Stimulated activated CD8-positive, alpha-beta memory T cell treated with anti-CD3 and anti-CD28 coated beads, Interleukin-7, amount 100 ng/mL, for 24 hours (primary cell): ENCODE data around the gene SMPD3.
A peak's percentile ranks its signal among the peaks of the same experiment; 100 is the strongest.

Source experiments
- DNase-seq: peaks from one replicate; pipeline ENCODE4 v3.0.0-alpha.2; 2020; ENCODE audit warnings: low read depth

Gene SMPD3

GRCh38 chr16:68335175-68335574 lies 113.1 kb downstream of the SMPD3 start:
- no peak for DNase-seq

DNA sequence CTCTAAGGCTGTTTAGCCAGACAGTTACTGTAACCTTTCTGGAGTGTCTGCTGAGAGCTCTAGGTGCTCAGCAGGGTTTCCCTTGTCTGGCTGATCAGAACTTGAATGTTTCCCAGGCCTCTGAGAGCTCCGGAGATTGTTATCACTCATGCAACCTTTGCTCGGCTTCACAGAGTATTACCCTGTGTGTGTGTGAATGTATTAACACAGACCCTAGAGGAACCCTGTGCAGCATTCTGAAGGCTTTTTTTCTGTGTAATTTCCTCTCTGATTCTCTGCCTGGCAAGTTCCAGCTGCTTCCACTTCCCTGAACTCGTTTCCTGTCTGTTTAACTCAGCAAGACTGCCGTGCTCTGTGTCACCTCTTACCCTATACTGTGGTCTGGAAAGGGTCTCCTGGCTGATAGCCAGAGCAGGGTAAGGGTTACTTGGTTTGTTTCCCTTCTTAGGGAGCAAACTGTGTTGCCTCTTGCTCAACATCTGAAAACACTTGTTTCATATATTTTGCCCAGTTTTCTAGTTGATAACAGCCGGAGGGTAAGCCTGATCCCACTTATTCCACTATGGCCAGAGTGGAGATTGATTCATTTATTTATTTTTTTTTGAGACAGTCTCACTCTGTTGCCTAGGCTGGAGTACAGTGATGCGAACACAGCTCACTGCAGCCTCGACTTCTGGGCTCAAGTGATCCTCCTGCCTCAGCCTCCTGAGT lies 115.7 kb downstream of the SMPD3 start:
- DNase-seq = no peak

DNA sequence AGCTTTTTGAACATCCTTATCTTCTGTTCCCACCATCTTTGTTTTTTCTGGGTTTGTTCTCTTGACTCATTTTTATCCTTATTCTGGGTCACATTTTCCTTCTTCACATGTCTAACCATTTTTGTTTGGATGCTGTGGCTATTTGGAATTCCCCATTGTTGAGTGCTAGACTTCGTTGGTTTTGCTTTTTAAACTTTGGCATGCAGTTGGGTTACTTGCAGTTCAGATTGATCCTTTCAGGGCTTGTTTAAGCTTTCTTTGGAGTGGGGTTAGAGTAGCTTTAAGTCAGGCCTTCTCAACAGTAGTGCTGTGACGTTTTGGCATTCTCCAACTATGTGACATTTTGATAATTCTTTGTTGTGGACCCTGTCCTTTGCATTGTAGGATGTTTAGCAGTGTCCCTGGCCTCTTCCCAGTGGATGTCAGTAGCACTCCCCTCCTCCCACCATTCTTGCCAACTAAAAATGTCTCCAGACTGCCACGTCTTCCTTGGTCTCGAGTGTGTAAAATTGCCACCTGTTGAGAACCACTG lies 116.4 kb downstream of the SMPD3 start:
- DNase-seq = no peak

GRCh38 chr16:68328860-68329390 lies 119.4 kb downstream of the SMPD3 start:
- DNase-seq = no peak

GRCh38 chr16:68328151-68328859 lies 120.0 kb downstream of the SMPD3 start:
- peak; percentile 45 for DNase-seq

- DNase-seq = no peak
Measured at GRCh38 chr16:68324780-68325357, 123.4 kb downstream of the SMPD3 start.

DNA sequence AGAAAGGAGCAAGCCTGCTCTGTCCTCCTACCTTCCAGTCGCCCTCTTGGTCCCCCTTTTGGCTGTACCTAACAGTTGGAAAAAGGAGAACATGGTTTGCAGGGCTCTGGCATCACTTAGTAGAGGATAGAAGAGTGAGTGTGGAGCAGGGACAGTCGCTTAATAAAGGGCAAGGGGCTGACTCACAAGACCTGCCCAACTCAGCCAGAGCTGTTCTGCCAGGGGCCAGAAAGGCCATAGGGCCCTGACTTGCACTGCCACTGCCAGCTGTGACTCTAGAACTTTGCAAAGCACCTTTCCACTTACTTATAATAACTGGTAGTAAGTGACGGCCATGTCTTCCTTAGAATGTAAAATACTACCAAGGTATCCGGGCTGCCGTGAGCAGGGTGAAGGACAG lies 124.0 kb downstream of the SMPD3 start:
- no peak for DNase-seq

DNA sequence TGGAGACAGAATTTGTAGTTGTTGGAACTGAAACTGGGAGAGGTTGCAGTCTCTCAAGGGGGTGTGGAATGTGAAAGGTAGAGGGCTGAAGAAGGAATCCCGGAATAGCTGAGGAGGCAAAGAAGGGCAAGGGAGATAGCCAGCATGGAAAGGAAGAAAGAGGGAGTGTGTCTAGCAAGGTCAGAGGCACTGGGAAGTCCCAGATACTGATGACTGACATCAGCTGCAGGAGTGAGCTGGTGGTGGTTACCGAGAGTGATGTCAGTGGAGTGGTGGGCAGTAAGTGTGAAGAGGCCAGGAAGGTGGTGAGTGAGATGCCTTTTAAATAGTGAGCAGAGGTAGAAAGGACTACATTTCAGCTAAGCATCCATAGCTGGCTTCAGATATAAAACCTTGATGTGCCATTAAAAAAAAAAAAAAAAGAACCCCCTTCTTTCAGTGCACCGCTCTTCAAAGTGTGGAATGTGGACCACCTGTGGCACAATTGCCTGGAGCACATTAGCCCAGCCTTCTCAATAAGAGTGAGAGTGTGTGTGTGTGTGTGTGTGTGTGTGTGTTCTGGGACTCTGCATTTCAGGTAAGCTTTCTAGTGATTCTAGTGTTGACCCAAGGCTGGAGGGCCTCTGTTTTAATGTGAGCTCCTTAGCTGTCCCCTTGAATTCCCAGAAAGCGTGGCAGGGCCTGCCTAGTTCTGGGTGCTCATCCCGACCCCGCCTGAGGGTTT lies 129.0 kb downstream of the SMPD3 start:
- no peak for DNase-seq

- DNase-seq = no peak
Measured at GRCh38 chr16:68313116-68313515, 135.2 kb downstream of the SMPD3 start.

GRCh38 chr16:68310774-68311511 lies 137.4 kb downstream of the SMPD3 start, which contains the start of the genes PRMT7 and SLC7A6OS:
Gene PRMT7 (plus strand): TSS chr16:68311019. CDS start chr16:68315980, 4,961 bp downstream.
Gene SLC7A6OS (minus strand): TSS chr16:68310946. CDS start chr16:68310926, 20 bp downstream.
- peak; percentile 87 for DNase-seq

- DNase-seq = no peak
Measured at GRCh38 chr16:68310437-68310773, 137.9 kb downstream of the SMPD3 start.

GRCh38 chr16:68309799-68310198 lies 138.5 kb downstream of the SMPD3 start:
- DNase-seq = no peak
